Measurements from ENCODE around the gene KLHL30. TPM values are rescaled to one million over a fixed set of nuclear protein-coding genes. Genes with fewer than 3 reads are reported as not detected.

The KLHL30 gene
- total and polyA plus RNA-seq, 2 experiments from 2014 or later: 0.07 TPM; not detected in 1

DNA sequence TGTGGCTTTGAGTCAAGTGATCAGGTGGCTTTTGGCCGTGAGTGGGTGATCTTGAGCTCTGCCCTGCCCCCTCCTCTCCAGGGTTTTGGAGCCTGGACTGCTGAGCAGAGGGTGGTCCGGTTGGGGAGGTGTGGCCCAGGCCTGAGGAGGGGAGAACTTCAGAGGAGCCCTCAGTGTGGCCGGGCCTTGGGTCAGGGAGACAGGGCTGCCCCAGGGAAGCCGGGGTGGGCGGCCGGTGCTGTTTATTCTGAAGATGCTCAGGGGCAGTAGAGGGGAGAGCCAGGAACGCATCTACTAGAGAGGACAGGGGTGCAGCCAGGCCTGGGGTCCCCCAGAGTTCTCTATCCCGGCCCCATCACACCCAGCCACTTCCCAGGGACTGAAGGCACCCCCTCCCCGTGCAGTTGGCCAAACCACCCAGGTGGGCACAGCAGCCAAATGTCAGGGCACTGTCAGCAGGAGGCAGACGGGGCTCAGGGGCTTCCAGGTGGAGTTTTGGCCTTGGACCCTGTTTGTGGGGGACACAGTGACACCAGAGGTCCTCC, 21.3 kb downstream of the KLHL30 start:
- peak overlapping the region; percentile 71 for H3K4me3 Mint-ChIP-seq
- Histone ChIP-seq H3K4me2 (peak overlapping the region; percentile 86), H3F3A (replicated peaks; ENCODE audit: low read depth) (0 out of 2 replicates have a peak, but pooled peaks cover 8% of the 10 kb centered on the region), H4K20me1 (replicated peaks; ENCODE audit: insufficient read depth) (no peaks in the 10 kb centered on the region), H3K4me1 (ENCODE audit: insufficient read depth) (peaks cover 13% of the 10 kb centered on the region), H3K27me3 (ENCODE audit: insufficient read depth) (peaks cover 56% of the 10 kb centered on the region), H2AFZ (peak overlapping the region; percentile 69; the same call in 1 of the 2 replicates), H3K79me2 (replicated peaks; ENCODE audit: insufficient read depth) (no peaks in the 10 kb centered on the region), H3K4me3 (peak overlapping the region; percentile 63), H3K36me3 (ENCODE audit: insufficient read depth) (no peaks in the 10 kb centered on the region), H3K27ac (ENCODE audit: low read depth) (no peak overlapping the region), H3K9me2 (ENCODE audit: insufficient read depth) (no peaks in the 10 kb centered on the region)
- no peaks in the 10 kb centered on the region for H3K9me3 Mint-ChIP-seq
- peaks cover 14% of the 10 kb centered on the region for H3K4me1 Mint-ChIP-seq
- DNase-seq (ENCODE audit: low spot score) (no peak), ATAC-seq (no peak)
- H3K27ac Mint-ChIP-seq: no peak overlapping the region
- H3K36me3 Mint-ChIP-seq (ENCODE audit: low read depth): no peaks in the 10 kb centered on the region
- TF ChIP-seq CREB1 (CRISPR knock-in tag; IDR thresholded peaks at IDR 0.05; ENCODE audit: low read depth) (no peak), POLR2AphosphoS5 (IDR thresholded peaks at IDR 0.05; ENCODE audit: low read depth) (no peak), NANOG (IDR thresholded peaks at IDR 0.05; ENCODE audit: borderline replicate concordance) (no peak), EZH2 (IDR thresholded peaks at IDR 0.05; ENCODE audit: low read depth, unreplicated experiment) (no peak), STAT1 (IDR thresholded peaks at IDR 0.05; ENCODE audit: unreplicated experiment) (no peak), ZNF114 (CRISPR knock-in tag; IDR thresholded peaks at IDR 0.05) (no peak), ZNF331 (CRISPR knock-in tag; IDR thresholded peaks at IDR 0.05; ENCODE audit: low read depth) (no peak), JUNB (IDR thresholded peaks at IDR 0.05; ENCODE audit: unreplicated experiment) (no peak), REST (IDR thresholded peaks at IDR 0.05; ENCODE audit: unreplicated experiment) (no peak), ETS1 (IDR thresholded peaks at IDR 0.05) (no peak), CTCF (conservative IDR thresholded peaks at IDR 0.05; ENCODE audit: low read depth in 2 of 2) (no peak), ZNF462 (CRISPR knock-in tag; IDR thresholded peaks at IDR 0.05) (no peak), EZH2phosphoT487 (IDR thresholded peaks at IDR 0.05; ENCODE audit: unreplicated experiment) (no peak)
- peaks cover 55% of the 10 kb centered on the region for H3K27me3 Mint-ChIP-seq (ENCODE audit: insufficient read depth, low read depth, poor library complexity)
